Esophagus (tissue), 2 donors: ENCODE results near the gene R3HDM2. TPM values are rescaled to one million over a fixed set of nuclear protein-coding genes. Genes with fewer than 3 reads are reported as not detected.

Experiments used
- H3K27ac ChIP-seq, 2 donors: one replicate each; pipeline ENCODE4 v1.5.1; 2013; ENCODE audit warnings: low read depth in 2 of 2, mild to moderate bottlenecking in 2 of 2, inconsistent platforms in 1 of 2, low read length in 1 of 2, moderate library complexity in 1 of 2
- H3K27me3 ChIP-seq, 2 donors: one replicate each; pipeline ENCODE4 v1.6.1; 2013; ENCODE audit warnings: low read length in 2 of 2, control low read depth in 1 of 2, mild to moderate bottlenecking in 1 of 2; ENCODE audit not compliant: insufficient read depth in 2 of 2, control insufficient read depth in 1 of 2
- H3K36me3 ChIP-seq, 2 donors: one replicate each; pipeline ENCODE4 v1.6.1; 2013; ENCODE audit warnings: low read length in 1 of 2; ENCODE audit not compliant: control insufficient read depth in 2 of 2, insufficient read depth in 2 of 2
- H3K4me1 ChIP-seq, 2 donors: one replicate each; pipeline ENCODE4 v1.6.1; 2013; ENCODE audit warnings: low read length in 1 of 2; ENCODE audit not compliant: control insufficient read depth in 2 of 2, insufficient read depth in 2 of 2
- H3K4me3 ChIP-seq, 2 donors: one replicate each; pipeline ENCODE4 v1.5.1; 2013; ENCODE audit warnings: low read length in 2 of 2, mild to moderate bottlenecking in 2 of 2, low read depth in 1 of 2, moderate library complexity in 1 of 2
- H3K9me3 ChIP-seq, 2 donors: one replicate each; pipeline ENCODE4 v1.6.1; 2013; ENCODE audit warnings: mild to moderate bottlenecking in 2 of 2, low read depth in 1 of 2, low read length in 1 of 2, moderate library complexity in 1 of 2; ENCODE audit not compliant: control insufficient read depth in 2 of 2, insufficient read depth in 1 of 2
- WGBS, 2 donors: extraction: QIAGEN DNeasy Blood & Tissue Kit; methylation state at CpG; one replicate each; pipeline ENCODE4 v1.1.7; 2013; 5-methylcytosine and 5-hydroxymethylcytosine counted together
- polyA plus RNA-seq, 2 donors: library from polyadenylated mRNA; stranded (reverse); fragments of 200-250 nt; gene quantifications; one replicate each; pipeline ENCODE4 v1.2.3, GENCODE V29; 2013
- donor health status: healthy with polysubstance abuse.
- donor health status: Bipolar disorder and iron deficiency.

The R3HDM2 gene
- polyA plus RNA-seq, 2 donors = 10.4 to 12.4 TPM

- Histone ChIP-seq H3K27me3 (no peaks in the 10 kb centered on the region), H3K4me1 (no peaks in the 10 kb centered on the region), H3K4me3 (no peak within 1 kb of the TSS), H3K27ac (no peak within 1 kb of the TSS), H3K9me3 (no peaks in the 10 kb centered on the region), H3K36me3 (no peaks in the 10 kb centered on the region)
- WGBS, 2 donors = 65 to 70% methylated on average over 10 of the region's 10 CpGs
These were observed 23.9 kb upstream of the R3HDM2 start, which contains the start of gene INHBE for GRCh38 chr12:57454566-57455373. INHBE (plus strand) TSS chr12:57455307; CDS start chr12:57455537, 230 bp downstream.

GRCh38 chr12:57454213-57454565 is 23.3 kb upstream of the R3HDM2 start:
- H3K4me1 ChIP-seq = no peaks in the 10 kb centered on the region
- no peaks in the 10 kb centered on the region for H3K27me3 ChIP-seq
- no peak overlapping the region for H3K4me3 ChIP-seq
- no peaks in the 10 kb centered on the region for H3K36me3 ChIP-seq
- WGBS, 2 donors = 95 to 96% methylated on average over 2 of the region's 2 CpGs
- H3K27ac ChIP-seq = no peak overlapping the region
- no peaks in the 10 kb centered on the region for H3K9me3 ChIP-seq

GRCh38 chr12:57452937-57453509 is 22.2 kb upstream of the R3HDM2 start:
- Histone ChIP-seq H3K27ac (no peak overlapping the region), H3K9me3 (no peaks in the 10 kb centered on the region), H3K4me1 (no peaks in the 10 kb centered on the region), H3K4me3 (no peak overlapping the region), H3K27me3 (no peaks in the 10 kb centered on the region), H3K36me3 (no peaks in the 10 kb centered on the region)
- 21 to 22% methylated on average over 7 of the region's 7 CpGs for WGBS, 2 donors

GRCh38 chr12:57452181-57452936 is 21.5 kb upstream of the R3HDM2 start:
- 29 to 37% methylated on average over 9 of the region's 9 CpGs for WGBS, 2 donors
- Histone ChIP-seq H3K27ac (no peak overlapping the region), H3K4me3 (no peak overlapping the region), H3K4me1 (no peaks in the 10 kb centered on the region), H3K36me3 (no peaks in the 10 kb centered on the region), H3K27me3 (no peaks in the 10 kb centered on the region), H3K9me3 (no peaks in the 10 kb centered on the region)

GRCh38 chr12:57451233-57451778 is 20.5 kb upstream of the R3HDM2 start:
- 64 to 82% methylated on average over 6 of the region's 6 CpGs for WGBS, 2 donors

GRCh38 chr12:57450057-57450456 is 19.2 kb upstream of the R3HDM2 start:
- Histone ChIP-seq H3K9me3 (no peaks in the 10 kb centered on the region), H3K4me3 (no peak overlapping the region), H3K4me1 (no peaks in the 10 kb centered on the region), H3K36me3 (no peaks in the 10 kb centered on the region), H3K27ac (no peak overlapping the region), H3K27me3 (no peaks in the 10 kb centered on the region)
- 76 to 88% methylated on average over 3 of the region's 3 CpGs for WGBS, 2 donors

More at GRCh38 chr12:57451233-57451778, 20.5 kb upstream of the R3HDM2 start:
- Histone ChIP-seq H3K27me3 (no peaks in the 10 kb centered on the region), H3K27ac (no peak overlapping the region), H3K4me1 (no peaks in the 10 kb centered on the region), H3K36me3 (no peaks in the 10 kb centered on the region), H3K9me3 (no peaks in the 10 kb centered on the region), H3K4me3 (no peak overlapping the region)

GRCh38 chr12:57449375-57449774 is 18.5 kb upstream of the R3HDM2 start:
- no peaks in the 10 kb centered on the region for H3K36me3 ChIP-seq
- H3K9me3 ChIP-seq = no peaks in the 10 kb centered on the region
- no peak overlapping the region for H3K27ac ChIP-seq
- H3K4me1 ChIP-seq = no peaks in the 10 kb centered on the region
- H3K27me3 ChIP-seq = no peaks in the 10 kb centered on the region
- no peak overlapping the region for H3K4me3 ChIP-seq
- 97 to 98% methylated on average over 7 of the region's 7 CpGs for WGBS, 2 donors

GRCh38 chr12:57448669-57449068 is 17.8 kb upstream of the R3HDM2 start:
- Histone ChIP-seq H3K27ac (no peak overlapping the region), H3K4me1 (no peaks in the 10 kb centered on the region), H3K9me3 (no peaks in the 10 kb centered on the region), H3K36me3 (no peaks in the 10 kb centered on the region), H3K27me3 (no peaks in the 10 kb centered on the region), H3K4me3 (no peak overlapping the region)
- 82 to 94% methylated on average over 2 of the region's 2 CpGs for WGBS, 2 donors

- WGBS, 2 donors = 98% methylated on average over 6 of the region's 6 CpGs
These were observed 15.6 kb upstream of the R3HDM2 start for GRCh38 chr12:57446292-57446960.

More at GRCh38 chr12:57446292-57446960, 15.6 kb upstream of the R3HDM2 start:
- Histone ChIP-seq H3K4me3 (no peak overlapping the region), H3K36me3 (no peaks in the 10 kb centered on the region), H3K4me1 (no peaks in the 10 kb centered on the region), H3K9me3 (no peaks in the 10 kb centered on the region), H3K27me3 (no peaks in the 10 kb centered on the region), H3K27ac (no peak overlapping the region)
